Neural cell (in vitro differentiated cells): Measurements from ENCODE around the gene CLTCL1. TPM values are rescaled to one million over a fixed set of nuclear protein-coding genes. Genes with fewer than 3 reads are reported as not detected.

Experiments
- H2AFZ ChIP-seq: fragments of 200-600, 300-800 bp; sonication (generic), shearing (Covaris generic); 2 replicates; pipeline ENCODE4 v1.6.0; 2014; ENCODE audit warnings: low read depth, mild to moderate bottlenecking, antibody characterized with exemption, low read length, moderate library complexity
- H3F3A ChIP-seq: fragments of 200-600 bp; shearing (Covaris generic); 2 replicates; pipeline ENCODE4 v1.6.1; 2016; ENCODE audit warnings: mild to moderate bottlenecking, moderate library complexity, mixed read lengths, antibody characterized with exemption, low read length; ENCODE audit not compliant: insufficient read depth, poor library complexity, severe bottlenecking
- H3K27ac ChIP-seq: fragments of 200-600, 300-800 bp; sonication (generic), shearing (Covaris generic); 2 replicates; pipeline ENCODE4 v1.5.1; 2014; ENCODE audit warnings: mild to moderate bottlenecking, low read length, moderate library complexity
- H3K27me3 ChIP-seq: fragments of 300-800, 200-600 bp; sonication (generic), shearing (Covaris generic); 2 replicates; pipeline ENCODE4 v1.6.0; 2014; ENCODE audit warnings: mild to moderate bottlenecking, low read depth, low read length, moderate library complexity; ENCODE audit not compliant: insufficient read depth
- H3K36me3 ChIP-seq: fragments of 300-800, 200-600 bp; sonication (generic), shearing (Covaris generic); 2 replicates; pipeline ENCODE4 v1.5.1; 2014; ENCODE audit warnings: mild to moderate bottlenecking, antibody characterized with exemption, low read length, moderate library complexity; ENCODE audit not compliant: insufficient read depth
- H3K4me2 ChIP-seq: fragments of 300-800, 200-600 bp; sonication (generic), shearing (Covaris generic); 2 replicates; pipeline ENCODE4 v1.6.0; 2014; ENCODE audit warnings: mild to moderate bottlenecking, low read length
- H3K4me3 ChIP-seq: fragments of 300-800, 200-600 bp; sonication (generic), shearing (Covaris generic); 2 replicates; pipeline ENCODE4 v1.5.1; 2014; ENCODE audit warnings: mild to moderate bottlenecking, low read length, moderate library complexity
- H3K79me2 ChIP-seq: fragments of 200-600 bp; shearing (Covaris generic); replicated peaks from 2 replicates; pipeline ENCODE4 v1.6.0; 2014; ENCODE audit warnings: mild to moderate bottlenecking, low read length, moderate library complexity; ENCODE audit not compliant: insufficient read depth
- H3K9ac ChIP-seq: fragments of 300-800, 200-600 bp; sonication (generic), shearing (Covaris generic); 2 replicates; pipeline ENCODE4 v1.6.1; 2016; ENCODE audit warnings: mild to moderate bottlenecking, low read length, mixed read lengths
- H3K9me2 ChIP-seq: fragments of 200-600 bp; shearing (Covaris generic); 2 replicates; pipeline ENCODE4 v1.6.1; 2016; ENCODE audit warnings: mild to moderate bottlenecking, low read length, mixed read lengths; ENCODE audit not compliant: insufficient read depth
- H3K9me3 ChIP-seq: fragments of 200-600, 300-800 bp; sonication (generic), shearing (Covaris generic); 2 replicates; pipeline ENCODE4 v1.6.1; 2016; ENCODE audit warnings: mild to moderate bottlenecking, mixed run types, low read length, moderate library complexity, mixed read lengths
- H4K20me1 ChIP-seq: fragments of 200-600 bp; shearing (Covaris generic); 2 replicates; pipeline ENCODE4 v1.6.1; 2016; ENCODE audit warnings: mild to moderate bottlenecking, mixed run types; ENCODE audit not compliant: insufficient read depth
- EP300 ChIP-seq: fragments of 450-650 bp; conservative IDR thresholded peaks from 2 replicates; pipeline ENCODE4 v1.6.1; 2014; ENCODE audit warnings: antibody characterized with exemption, mild to moderate bottlenecking, moderate library complexity; ENCODE audit not compliant: poor library complexity, severe bottlenecking
- EZH2 ChIP-seq: fragments of 200-600, 300-800 bp; shearing (Covaris generic), sonication (generic); IDR thresholded peaks from 2 replicates; pipeline ENCODE4 v1.6.1; 2014; ENCODE audit warnings: antibody characterized with exemption, low read length, borderline replicate concordance, mild to moderate bottlenecking; ENCODE audit not compliant: insufficient read depth, poor library complexity, severe bottlenecking
- MXI1 ChIP-seq: fragments of 450-650 bp; conservative IDR thresholded peaks from 2 replicates; pipeline ENCODE4 v1.6.1; 2014; ENCODE audit warnings: antibody characterized with exemption, mild to moderate bottlenecking; ENCODE audit not compliant: poor library complexity, severe bottlenecking
- POLR2AphosphoS5 ChIP-seq: IDR thresholded peaks from 2 replicates; pipeline ENCODE4 v1.6.1; 2012
- RAD21 ChIP-seq: fragments of 450-650 bp; conservative IDR thresholded peaks from 2 replicates; pipeline ENCODE4 v1.6.1; 2014; ENCODE audit warnings: antibody characterized with exemption, mild to moderate bottlenecking, moderate library complexity
- SMC3 ChIP-seq: fragments of 450-650 bp; conservative IDR thresholded peaks from 2 replicates; pipeline ENCODE4 v1.6.1; 2014; ENCODE audit warnings: antibody characterized with exemption, mild to moderate bottlenecking, moderate library complexity; ENCODE audit not compliant: poor library complexity
- polyA plus RNA-seq: library from polyadenylated mRNA; depleted of rRNA; stranded (reverse); fragments of >200 nt; gene quantifications from 2 replicates; pipeline ENCODE4 v1.2.3, GENCODE V29; 2014
- TF ChIP-seq, protein P1 (sequence below): IDR thresholded peaks from 2 replicates; pipeline ENCODE4 v1.6.1; 2012; ENCODE audit warnings: borderline replicate concordance
- TF ChIP-seq, protein P2 (sequence below): fragments of 450-650 bp; IDR thresholded peaks from 2 replicates; pipeline ENCODE4 v1.5.1; 2014; ENCODE audit warnings: antibody characterized with exemption, mild to moderate bottlenecking, moderate library complexity; ENCODE audit not compliant: poor library complexity, severe bottlenecking

CLTCL1 gene
- polyA plus RNA-seq, 1 donor from 2014 or later, result 7.8 TPM

DNA sequence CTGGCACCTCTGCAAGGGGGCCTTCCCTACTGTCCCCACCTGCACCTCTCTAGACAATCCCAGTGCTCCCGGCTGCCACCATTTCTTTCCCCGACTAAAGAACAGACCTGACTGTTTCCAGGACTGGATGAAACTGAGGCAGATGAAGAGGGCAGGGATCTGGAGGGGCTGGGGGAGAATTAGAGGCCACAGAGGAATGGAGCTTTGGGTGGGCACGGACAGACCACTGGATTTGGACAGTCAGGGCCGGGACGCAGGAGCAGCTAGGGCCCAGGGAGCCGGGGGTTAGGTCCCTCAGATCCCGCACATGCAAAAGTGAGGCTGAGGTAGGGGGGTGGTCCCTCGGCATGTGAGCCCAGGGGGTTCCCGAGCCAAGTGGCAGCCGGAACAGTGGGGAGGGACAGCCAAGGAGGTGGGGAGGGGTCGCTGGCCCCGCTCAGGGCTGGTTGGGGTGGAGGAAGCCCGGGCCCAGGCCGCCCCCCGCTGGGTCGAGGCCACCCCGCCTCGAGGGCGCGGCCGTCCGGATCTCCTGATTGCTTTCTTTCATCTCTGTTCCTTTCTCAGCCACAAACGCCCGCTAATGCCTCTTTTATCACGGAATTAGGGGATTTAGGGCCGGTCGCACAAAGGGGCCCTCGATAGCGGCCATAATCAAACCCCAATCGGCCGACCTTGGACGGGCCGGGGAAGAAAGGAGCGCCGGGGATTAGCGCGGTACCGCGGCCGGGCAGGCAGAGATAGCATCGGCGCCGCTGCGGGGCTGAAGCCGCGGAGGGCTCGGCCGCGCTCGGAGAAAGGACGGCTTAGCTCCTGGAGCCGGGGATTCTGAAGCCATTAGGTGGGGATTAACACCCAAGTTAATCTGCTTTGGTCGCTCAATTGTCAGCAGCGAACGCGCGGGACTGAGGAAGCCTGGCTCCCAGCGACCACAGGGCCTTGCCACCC lies 122.2 kb downstream of the CLTCL1 start:
- H3K9me2 ChIP-seq, result no peaks in the 10 kb centered on the region
- H3F3A ChIP-seq, result no peaks in the 10 kb centered on the region
- peaks cover 13% of the 10 kb centered on the region for H3K79me2 ChIP-seq
- TF ChIP-seq EZH2 (peak; percentile 60), EP300 (no peak), SMC3 (no peak), MXI1 (no peak), RAD21 (no peak)
- TF ChIP-seq, protein P1, sequence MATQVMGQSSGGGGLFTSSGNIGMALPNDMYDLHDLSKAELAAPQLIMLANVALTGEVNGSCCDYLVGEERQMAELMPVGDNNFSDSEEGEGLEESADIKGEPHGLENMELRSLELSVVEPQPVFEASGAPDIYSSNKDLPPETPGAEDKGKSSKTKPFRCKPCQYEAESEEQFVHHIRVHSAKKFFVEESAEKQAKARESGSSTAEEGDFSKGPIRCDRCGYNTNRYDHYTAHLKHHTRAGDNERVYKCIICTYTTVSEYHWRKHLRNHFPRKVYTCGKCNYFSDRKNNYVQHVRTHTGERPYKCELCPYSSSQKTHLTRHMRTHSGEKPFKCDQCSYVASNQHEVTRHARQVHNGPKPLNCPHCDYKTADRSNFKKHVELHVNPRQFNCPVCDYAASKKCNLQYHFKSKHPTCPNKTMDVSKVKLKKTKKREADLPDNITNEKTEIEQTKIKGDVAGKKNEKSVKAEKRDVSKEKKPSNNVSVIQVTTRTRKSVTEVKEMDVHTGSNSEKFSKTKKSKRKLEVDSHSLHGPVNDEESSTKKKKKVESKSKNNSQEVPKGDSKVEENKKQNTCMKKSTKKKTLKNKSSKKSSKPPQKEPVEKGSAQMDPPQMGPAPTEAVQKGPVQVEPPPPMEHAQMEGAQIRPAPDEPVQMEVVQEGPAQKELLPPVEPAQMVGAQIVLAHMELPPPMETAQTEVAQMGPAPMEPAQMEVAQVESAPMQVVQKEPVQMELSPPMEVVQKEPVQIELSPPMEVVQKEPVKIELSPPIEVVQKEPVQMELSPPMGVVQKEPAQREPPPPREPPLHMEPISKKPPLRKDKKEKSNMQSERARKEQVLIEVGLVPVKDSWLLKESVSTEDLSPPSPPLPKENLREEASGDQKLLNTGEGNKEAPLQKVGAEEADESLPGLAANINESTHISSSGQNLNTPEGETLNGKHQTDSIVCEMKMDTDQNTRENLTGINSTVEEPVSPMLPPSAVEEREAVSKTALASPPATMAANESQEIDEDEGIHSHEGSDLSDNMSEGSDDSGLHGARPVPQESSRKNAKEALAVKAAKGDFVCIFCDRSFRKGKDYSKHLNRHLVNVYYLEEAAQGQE, result no peak
- TF ChIP-seq, protein P2, sequence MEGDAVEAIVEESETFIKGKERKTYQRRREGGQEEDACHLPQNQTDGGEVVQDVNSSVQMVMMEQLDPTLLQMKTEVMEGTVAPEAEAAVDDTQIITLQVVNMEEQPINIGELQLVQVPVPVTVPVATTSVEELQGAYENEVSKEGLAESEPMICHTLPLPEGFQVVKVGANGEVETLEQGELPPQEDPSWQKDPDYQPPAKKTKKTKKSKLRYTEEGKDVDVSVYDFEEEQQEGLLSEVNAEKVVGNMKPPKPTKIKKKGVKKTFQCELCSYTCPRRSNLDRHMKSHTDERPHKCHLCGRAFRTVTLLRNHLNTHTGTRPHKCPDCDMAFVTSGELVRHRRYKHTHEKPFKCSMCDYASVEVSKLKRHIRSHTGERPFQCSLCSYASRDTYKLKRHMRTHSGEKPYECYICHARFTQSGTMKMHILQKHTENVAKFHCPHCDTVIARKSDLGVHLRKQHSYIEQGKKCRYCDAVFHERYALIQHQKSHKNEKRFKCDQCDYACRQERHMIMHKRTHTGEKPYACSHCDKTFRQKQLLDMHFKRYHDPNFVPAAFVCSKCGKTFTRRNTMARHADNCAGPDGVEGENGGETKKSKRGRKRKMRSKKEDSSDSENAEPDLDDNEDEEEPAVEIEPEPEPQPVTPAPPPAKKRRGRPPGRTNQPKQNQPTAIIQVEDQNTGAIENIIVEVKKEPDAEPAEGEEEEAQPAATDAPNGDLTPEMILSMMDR, result no peak
- H3K36me3 ChIP-seq, result no peaks in the 10 kb centered on the region
- H3K9me3 ChIP-seq, result no peaks in the 10 kb centered on the region
- H3K4me2 ChIP-seq, result no peak overlapping the region
- no peaks in the 10 kb centered on the region for H4K20me1 ChIP-seq
- no peak overlapping the region for H3K4me3 ChIP-seq
- H3K27me3 ChIP-seq, result peaks cover 38% of the 10 kb centered on the region
- no peak overlapping the region for H3K9ac ChIP-seq
- no peak overlapping the region for H2AFZ ChIP-seq
- no peak overlapping the region for H3K27ac ChIP-seq

DNA sequence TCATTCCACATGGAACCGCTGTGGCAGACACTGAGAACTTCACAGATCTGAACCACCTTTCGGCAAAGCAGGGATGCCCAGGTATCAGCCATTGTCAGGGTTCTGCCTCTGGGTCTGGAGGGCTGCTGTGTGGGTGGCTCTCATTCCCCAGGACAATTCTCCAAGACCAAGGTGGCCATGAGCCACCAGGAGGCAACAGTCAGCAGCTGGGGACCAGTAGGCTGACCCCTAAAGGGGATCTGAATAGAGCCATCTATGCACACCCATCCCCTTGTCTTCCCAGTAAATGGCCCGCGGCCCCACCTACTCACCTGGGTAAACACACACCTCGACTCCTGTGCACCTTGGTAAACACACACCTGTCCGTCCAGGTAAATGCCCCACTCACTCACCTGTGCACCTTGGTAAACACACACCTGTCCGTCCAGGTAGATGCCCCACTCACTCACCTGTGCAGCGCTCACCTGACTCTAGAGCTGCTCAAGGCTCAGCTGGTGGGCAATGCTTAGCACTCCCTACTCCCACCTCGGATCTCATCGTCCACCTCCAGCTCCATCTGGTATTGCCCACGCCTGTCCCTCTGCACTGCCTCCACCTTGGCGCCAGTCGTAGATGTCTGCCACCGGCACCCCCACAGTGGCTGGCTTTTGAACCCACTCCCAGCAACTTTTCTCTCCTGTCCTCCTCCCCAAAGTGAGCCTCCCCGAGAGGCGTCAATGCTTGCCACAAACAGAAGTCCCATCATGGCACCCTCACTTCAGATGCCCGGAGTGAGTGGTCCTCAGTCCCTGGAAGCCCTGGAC lies 123.2 kb downstream of the CLTCL1 start:
- H2AFZ ChIP-seq, result no peak overlapping the region
- TF ChIP-seq, protein P1, result no peak
- no peak for TF ChIP-seq POLR2AphosphoS5
- no peaks in the 10 kb centered on the region for H4K20me1 ChIP-seq
- H3K36me3 ChIP-seq, result no peaks in the 10 kb centered on the region
- H3K4me2 ChIP-seq, result no peak overlapping the region
- no peak overlapping the region for H3K4me3 ChIP-seq
- no peak overlapping the region for H3K9ac ChIP-seq
- peaks cover 38% of the 10 kb centered on the region for H3K27me3 ChIP-seq
- no peaks in the 10 kb centered on the region for H3K9me2 ChIP-seq
- H3K9me3 ChIP-seq, result no peaks in the 10 kb centered on the region
- no peak overlapping the region for H3K27ac ChIP-seq
- H3F3A ChIP-seq, result no peaks in the 10 kb centered on the region
- peaks cover 13% of the 10 kb centered on the region for H3K79me2 ChIP-seq
